Measurements from ENCODE around the gene EEPD1. TPM values are rescaled to one million over a fixed set of nuclear protein-coding genes. Genes with fewer than 3 reads are reported as not detected.
"Not testable (repeated sequence)": the region's sequence is repeated elsewhere in the genome, so short reads cannot be mapped to it uniquely, and the experiment has no call there.

The EEPD1 gene
- total and polyA plus RNA-seq, 5 experiments from 2014 or later = 0.86 to 6.3 (median 3.6) TPM

GRCh38 chr7:36117203-36117840 lies 35.7 kb upstream of the EEPD1 start:
- Mint-ChIP-seq H3K9me3 (peaks cover 0 to 19% (median 9%) of the 10 kb centered on the region in 9 donors), H3K4me1 (peaks cover 6 to 21% (median 10%) of the 10 kb centered on the region in 4 donors), H3K4me3 (peak overlapping the region in 1 of 10 donors; percentile 51), H3K27ac (peak overlapping the region in 3 of 10 donors; percentile 57 to 89 (median 80)), H3K27me3 (peaks cover 0 to 8% (median 3%) of the 10 kb centered on the region in 5 donors), H3K36me3 (peaks cover 2 to 12% (median 4%) of the 10 kb centered on the region in 3 donors)
- POLR2A ChIA-PET = no interaction called here
- ATAC-seq (no peak), DNase-seq (no peak)

DNA sequence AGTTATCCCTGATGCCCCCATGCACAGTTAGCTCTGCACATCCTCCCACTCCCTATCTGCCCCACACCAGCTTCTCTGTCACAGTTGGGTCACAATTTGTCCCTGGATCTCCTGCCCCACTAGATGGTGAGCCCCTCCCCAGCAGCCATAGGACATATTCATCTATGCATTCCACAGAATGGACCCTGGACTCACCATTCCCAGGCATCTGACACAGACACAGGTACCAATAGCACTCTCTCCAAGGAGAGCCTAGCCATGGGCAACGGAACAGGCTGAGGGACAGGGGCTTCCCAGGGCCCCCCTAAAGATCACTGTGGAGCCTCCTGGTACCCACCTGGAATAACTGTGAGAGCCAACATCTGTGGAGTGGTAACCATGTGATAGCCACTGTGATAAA lies 34.7 kb upstream of the EEPD1 start:
- Mint-ChIP-seq H3K27ac (peak overlapping the region in 2 of 10 donors; percentile 51 to 52), H3K36me3 (peaks cover 2 to 15% (median 9%) of the 10 kb centered on the region in 3 donors), H3K4me3 (no peak overlapping the region), H3K27me3 (peaks cover 0 to 12% (median 2%) of the 10 kb centered on the region in 5 donors), H3K4me1 (peaks cover 6 to 21% (median 10%) of the 10 kb centered on the region in 4 donors), H3K9me3 (peaks cover 0 to 29% (median 16%) of the 10 kb centered on the region in 9 donors)
- POLR2A ChIA-PET = no interaction called here
- no peak for DNase-seq
- ATAC-seq = no peak

- no peak for DNase-seq
- Mint-ChIP-seq H3K36me3 (peaks cover 2 to 15% (median 9%) of the 10 kb centered on the region in 3 donors), H3K4me1 (peaks cover 6 to 21% (median 10%) of the 10 kb centered on the region in 4 donors), H3K27ac (no peak overlapping the region), H3K27me3 (peaks cover 0 to 12% (median 2%) of the 10 kb centered on the region in 5 donors), H3K9me3 (peaks cover 0 to 33% (median 19%) of the 10 kb centered on the region in 9 donors), H3K4me3 (no peak overlapping the region)
- ATAC-seq = no peak
- POLR2A ChIA-PET = no interaction called here
Observed at GRCh38 chr7:36119005-36119706, 33.9 kb upstream of the EEPD1 start.

DNA sequence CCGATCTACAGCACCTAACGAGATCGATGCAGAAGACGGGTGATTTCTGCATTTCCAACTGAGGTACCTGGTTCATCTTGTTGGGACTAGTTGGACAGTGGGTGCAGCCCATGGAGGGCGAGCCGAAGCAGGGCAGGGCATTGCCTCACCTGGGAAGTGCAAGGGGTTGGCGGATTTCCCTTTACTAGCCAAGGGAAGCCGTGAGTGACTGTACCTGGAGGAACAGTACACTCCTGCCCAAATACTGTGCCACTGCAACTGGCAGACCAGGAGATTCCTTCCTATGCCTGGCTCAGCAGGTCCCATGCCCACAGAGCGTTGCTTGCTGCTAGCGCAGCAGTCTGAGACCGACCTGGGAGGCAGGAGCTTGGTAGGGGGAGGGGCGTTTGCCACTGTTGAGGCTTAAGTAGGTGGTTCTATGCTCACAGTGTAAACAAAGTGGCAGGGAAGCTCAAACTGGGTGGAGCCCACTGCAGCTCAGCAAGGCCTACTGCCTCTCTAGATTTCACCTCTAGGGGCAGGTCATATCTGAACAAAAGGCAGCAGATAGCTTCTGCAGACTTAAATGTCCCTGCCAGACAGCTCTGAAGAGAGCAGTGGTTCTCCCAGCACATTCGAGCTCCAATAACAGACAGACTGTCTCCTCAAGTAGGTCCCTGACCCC lies 32.9 kb upstream of the EEPD1 start:
- Mint-ChIP-seq H3K27me3 (peaks cover 0 to 12% (median 2%) of the 10 kb centered on the region in 5 donors), H3K9me3 (peaks cover 0 to 38% (median 19%) of the 10 kb centered on the region in 9 donors), H3K36me3 (peaks cover 2 to 15% (median 9%) of the 10 kb centered on the region in 3 donors), H3K4me1 (peaks cover 6 to 21% (median 10%) of the 10 kb centered on the region in 4 donors)
- H3K4me3 Mint-ChIP-seq, DNase-seq, ATAC-seq, H3K27ac Mint-ChIP-seq, POLR2A ChIA-PET: not testable (repeated sequence)

- H3K4me3 Mint-ChIP-seq, POLR2A ChIA-PET, H3K27me3 Mint-ChIP-seq, H3K4me1 Mint-ChIP-seq, DNase-seq, H3K27ac Mint-ChIP-seq, ATAC-seq: not testable (repeated sequence)
- peaks cover 1 to 36% (median 20%) of the 10 kb centered on the region in 9 donors for H3K9me3 Mint-ChIP-seq
- H3K36me3 Mint-ChIP-seq = peaks cover 2 to 15% (median 9%) of the 10 kb centered on the region in 3 donors
Observed at GRCh38 chr7:36125630-36126029, 27.4 kb upstream of the EEPD1 start.

DNA sequence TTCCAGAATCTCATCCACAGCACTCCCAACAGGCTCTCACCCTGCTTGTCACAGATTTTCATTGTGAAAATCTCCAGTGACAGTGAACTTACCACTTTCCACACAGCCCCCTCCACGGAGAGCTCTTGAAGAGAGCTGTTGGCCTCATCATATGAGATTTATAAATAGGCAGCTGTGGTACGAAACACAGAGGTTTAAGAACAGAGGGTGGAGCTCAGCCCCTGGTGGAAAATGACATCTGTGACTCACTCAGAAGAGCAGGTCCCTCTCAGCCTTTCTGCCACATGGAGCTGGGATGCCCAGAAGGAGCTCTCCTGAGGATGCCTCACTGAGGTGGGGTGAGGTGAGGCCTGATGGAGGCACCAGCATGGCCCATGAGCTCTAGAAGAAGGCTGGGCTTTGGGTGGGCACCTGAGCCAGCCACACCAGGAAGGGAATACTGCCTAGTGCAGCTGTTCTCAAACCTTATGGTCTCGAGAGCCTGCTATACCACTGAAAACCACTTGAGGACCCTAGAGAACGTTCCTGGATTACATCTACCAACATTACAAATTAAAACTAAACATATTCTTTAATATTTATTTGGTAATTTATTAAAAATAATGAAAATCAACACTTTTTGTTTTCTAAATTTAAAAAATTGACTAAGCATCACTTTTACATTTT lies 25.8 kb upstream of the EEPD1 start:
- Mint-ChIP-seq H3K36me3 (peaks cover 0 to 6% (median 5%) of the 10 kb centered on the region in 3 donors), H3K27me3 (peaks cover 0 to 8% (median 0%) of the 10 kb centered on the region in 5 donors), H3K27ac (no peak overlapping the region), H3K9me3 (peaks cover 0 to 20% (median 11%) of the 10 kb centered on the region in 9 donors), H3K4me1 (peaks cover 0 to 5% (median under 1%) of the 10 kb centered on the region in 4 donors), H3K4me3 (no peak overlapping the region)
- no peak for DNase-seq
- no peak for ATAC-seq
- POLR2A ChIA-PET = no interaction called here

DNA sequence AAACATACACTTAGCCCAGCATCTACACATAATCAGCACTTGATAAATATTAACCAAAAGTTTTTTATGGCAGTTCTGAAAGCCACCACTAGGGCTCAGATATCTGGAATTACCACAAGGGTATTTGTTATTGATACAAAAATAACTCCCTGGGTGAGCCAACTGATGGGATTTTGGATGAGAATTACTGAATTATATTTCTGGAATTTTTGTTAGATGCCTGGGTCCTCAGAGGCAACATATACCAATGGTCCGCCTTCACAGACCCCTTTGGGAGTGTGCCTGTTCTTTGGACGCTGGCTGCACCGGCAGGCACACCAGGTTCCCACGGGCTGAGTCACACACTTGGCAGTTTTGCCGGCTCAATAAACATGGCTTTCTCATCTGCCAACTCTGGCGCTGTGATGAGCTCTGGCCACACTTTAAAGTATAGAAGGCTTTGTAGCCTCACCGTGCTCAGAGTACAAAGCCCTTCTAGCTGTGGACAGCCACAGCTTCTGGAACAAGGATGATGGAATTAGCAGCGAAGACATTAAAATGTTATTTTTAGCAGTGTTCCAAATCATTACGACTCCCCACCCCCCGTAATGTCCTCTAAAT lies 24.5 kb upstream of the EEPD1 start:
- Mint-ChIP-seq H3K4me3 (no peak overlapping the region), H3K27me3 (peaks cover 0 to 4% (median under 1%) of the 10 kb centered on the region in 5 donors), H3K9me3 (peaks cover 0 to 7% (median 2%) of the 10 kb centered on the region in 9 donors), H3K36me3 (no peaks in the 10 kb centered on the region), H3K4me1 (peaks cover 0 to 5% (median under 1%) of the 10 kb centered on the region in 4 donors), H3K27ac (no peak overlapping the region)
- ATAC-seq = no peak
- DNase-seq = no peak
- POLR2A ChIA-PET = no interaction called here

DNA sequence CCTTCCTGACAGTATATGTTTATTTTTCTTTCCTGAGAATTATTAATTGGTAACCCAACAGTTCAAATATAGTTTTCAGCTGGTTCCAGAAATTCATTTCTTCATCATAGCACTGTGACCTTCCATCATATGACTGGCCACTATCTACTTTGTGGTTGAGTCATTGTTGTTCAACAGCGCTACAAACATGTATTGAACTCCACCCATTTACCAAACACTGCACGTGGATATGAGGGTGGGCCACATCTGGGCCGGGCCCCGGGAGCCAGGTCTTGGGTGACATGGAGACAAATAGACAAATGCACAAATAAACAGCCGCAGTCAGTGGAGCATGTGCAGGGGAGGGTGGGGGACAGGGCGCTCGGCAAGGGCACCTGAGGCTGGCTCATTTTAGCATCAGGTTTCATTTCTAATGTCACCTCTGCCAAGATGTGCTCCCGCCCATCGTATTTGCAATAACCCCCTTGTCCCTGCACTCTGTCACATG lies 24.0 kb upstream of the EEPD1 start:
- ATAC-seq (no peak), DNase-seq (no peak)
- H3K36me3 Mint-ChIP-seq = no peaks in the 10 kb centered on the region
- peaks cover 0 to 5% (median under 1%) of the 10 kb centered on the region in 4 donors for H3K4me1 Mint-ChIP-seq
- H3K4me3 Mint-ChIP-seq = no peak overlapping the region
- POLR2A ChIA-PET = no interaction called here
- peaks cover 0 to 5% (median under 1%) of the 10 kb centered on the region in 9 donors for H3K9me3 Mint-ChIP-seq
- no peak overlapping the region for H3K27ac Mint-ChIP-seq
- H3K27me3 Mint-ChIP-seq = peaks cover 0 to 4% (median 1%) of the 10 kb centered on the region in 5 donors

- Mint-ChIP-seq H3K4me3 (no peak overlapping the region), H3K4me1 (peaks cover 0 to 5% (median under 1%) of the 10 kb centered on the region in 4 donors), H3K27ac (peak overlapping the region in 1 of 10 donors; percentile 72), H3K27me3 (peaks cover 0 to 4% (median 1%) of the 10 kb centered on the region in 5 donors), H3K9me3 (no peaks in the 10 kb centered on the region), H3K36me3 (no peaks in the 10 kb centered on the region)
- DNase-seq (no peak), ATAC-seq (no peak)
- POLR2A ChIA-PET = no interaction called here
Observed at GRCh38 chr7:36130236-36130945, 22.7 kb upstream of the EEPD1 start.

GRCh38 chr7:36131026-36131425 lies 22.0 kb upstream of the EEPD1 start:
- Mint-ChIP-seq H3K27me3 (peaks cover 0 to 4% (median 1%) of the 10 kb centered on the region in 5 donors), H3K9me3 (no peaks in the 10 kb centered on the region), H3K4me1 (peaks cover 0 to 5% (median under 1%) of the 10 kb centered on the region in 4 donors), H3K36me3 (no peaks in the 10 kb centered on the region), H3K4me3 (no peak overlapping the region), H3K27ac (peak overlapping the region in 1 of 10 donors; percentile 72)
- DNase-seq = no peak
- ATAC-seq = no peak
- POLR2A ChIA-PET = no interaction called here

- no peak overlapping the region for H3K4me3 Mint-ChIP-seq
- ATAC-seq (no peak), DNase-seq (no peak)
- POLR2A ChIA-PET = no interaction called here
- no peaks in the 10 kb centered on the region for H3K36me3 Mint-ChIP-seq
- peak overlapping the region in 1 of 10 donors; percentile 7 for H3K27ac Mint-ChIP-seq
- peaks cover 0 to 5% (median under 1%) of the 10 kb centered on the region in 4 donors for H3K4me1 Mint-ChIP-seq
- H3K9me3 Mint-ChIP-seq = no peaks in the 10 kb centered on the region
- peaks cover 0 to 4% (median 3%) of the 10 kb centered on the region in 5 donors for H3K27me3 Mint-ChIP-seq
Observed at GRCh38 chr7:36131499-36131898, 21.6 kb upstream of the EEPD1 start.

All from naive thymus-derived CD8-positive, alpha-beta T cell (primary cell).